ENCODE data around the gene CCSER1.

CCSER1 gene

GRCh38 chr4:90187148-90187884 lies 60.1 kb downstream of the CCSER1 start:
- Histone ChIP-seq H3K4me3 (ENCODE audit: insufficient read depth, low read length, poor library complexity, severe bottlenecking) (no peak overlapping the region), H3F3A (ENCODE audit: insufficient read depth) (no peaks in the 10 kb centered on the region), H3K36me3 (ENCODE audit: low read length) (no peaks in the 10 kb centered on the region), H3K27ac (ENCODE audit: low read depth, low read length) (no peak overlapping the region), H2AFZ (ENCODE audit: low read depth, low read length, severe bottlenecking) (no peak overlapping the region), H4K20me1 (ENCODE audit: low read depth, low read length) (no peaks in the 10 kb centered on the region), H3K4me2 (ENCODE audit: low read depth, low read length, poor library complexity, severe bottlenecking) (no peak overlapping the region), H3K9me3 (ENCODE audit: insufficient read depth, low read length) (no peaks in the 10 kb centered on the region), H3K27me3 (ENCODE audit: low read length) (no peaks in the 10 kb centered on the region), H3K79me2 (ENCODE audit: insufficient read depth, low read length) (no peaks in the 10 kb centered on the region), H3K9ac (ENCODE audit: low read length) (no peak overlapping the region), H3K9me2 (replicated peaks; ENCODE audit: insufficient read depth, low read length) (no peaks in the 10 kb centered on the region)
- TF ChIP-seq, protein P1, sequence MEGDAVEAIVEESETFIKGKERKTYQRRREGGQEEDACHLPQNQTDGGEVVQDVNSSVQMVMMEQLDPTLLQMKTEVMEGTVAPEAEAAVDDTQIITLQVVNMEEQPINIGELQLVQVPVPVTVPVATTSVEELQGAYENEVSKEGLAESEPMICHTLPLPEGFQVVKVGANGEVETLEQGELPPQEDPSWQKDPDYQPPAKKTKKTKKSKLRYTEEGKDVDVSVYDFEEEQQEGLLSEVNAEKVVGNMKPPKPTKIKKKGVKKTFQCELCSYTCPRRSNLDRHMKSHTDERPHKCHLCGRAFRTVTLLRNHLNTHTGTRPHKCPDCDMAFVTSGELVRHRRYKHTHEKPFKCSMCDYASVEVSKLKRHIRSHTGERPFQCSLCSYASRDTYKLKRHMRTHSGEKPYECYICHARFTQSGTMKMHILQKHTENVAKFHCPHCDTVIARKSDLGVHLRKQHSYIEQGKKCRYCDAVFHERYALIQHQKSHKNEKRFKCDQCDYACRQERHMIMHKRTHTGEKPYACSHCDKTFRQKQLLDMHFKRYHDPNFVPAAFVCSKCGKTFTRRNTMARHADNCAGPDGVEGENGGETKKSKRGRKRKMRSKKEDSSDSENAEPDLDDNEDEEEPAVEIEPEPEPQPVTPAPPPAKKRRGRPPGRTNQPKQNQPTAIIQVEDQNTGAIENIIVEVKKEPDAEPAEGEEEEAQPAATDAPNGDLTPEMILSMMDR (IDR thresholded peaks at IDR 0.05; ENCODE audit: insufficient read depth, low read length, poor library complexity, severe bottlenecking): no peak
- TF ChIP-seq EZH2phosphoT487 (conservative IDR thresholded peaks at IDR 0.05; ENCODE audit: low read length): no peak

DNA sequence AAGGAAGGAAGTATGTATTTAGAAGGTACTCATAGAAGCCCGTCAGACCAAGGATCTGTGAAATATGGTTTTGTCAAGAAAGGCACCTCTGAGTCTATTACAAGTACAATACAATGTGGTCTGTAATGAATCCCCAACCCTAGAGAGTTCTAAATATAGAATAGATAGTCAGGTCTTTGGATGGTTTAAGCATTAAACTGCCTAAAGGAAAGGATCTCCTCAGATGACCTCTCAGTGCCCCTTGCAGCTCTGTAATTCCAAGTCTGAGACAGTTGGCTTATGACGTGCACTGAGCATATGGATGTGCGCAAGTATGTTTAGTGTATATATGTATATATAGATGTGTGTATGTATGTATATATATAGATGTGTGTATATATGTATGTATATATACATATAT lies 62.0 kb downstream of the CCSER1 start:
- Histone ChIP-seq H3K9me2 (replicated peaks; ENCODE audit: insufficient read depth, low read length) (no peaks in the 10 kb centered on the region), H3K27me3 (ENCODE audit: low read length) (no peaks in the 10 kb centered on the region), H3K9me3 (ENCODE audit: insufficient read depth, low read length) (no peaks in the 10 kb centered on the region), H3F3A (ENCODE audit: insufficient read depth) (no peaks in the 10 kb centered on the region), H2AFZ (ENCODE audit: low read depth, low read length, severe bottlenecking) (no peak overlapping the region), H3K79me2 (ENCODE audit: insufficient read depth, low read length) (no peaks in the 10 kb centered on the region), H3K4me2 (ENCODE audit: low read depth, low read length, poor library complexity, severe bottlenecking) (no peak overlapping the region), H3K27ac (ENCODE audit: low read depth, low read length) (no peak overlapping the region), H4K20me1 (ENCODE audit: low read depth, low read length) (no peaks in the 10 kb centered on the region), H3K36me3 (ENCODE audit: low read length) (no peaks in the 10 kb centered on the region), H3K4me3 (ENCODE audit: insufficient read depth, low read length, poor library complexity, severe bottlenecking) (no peak overlapping the region), H3K9ac (ENCODE audit: low read length) (no peak overlapping the region)
- TF ChIP-seq, protein P1 (IDR thresholded peaks at IDR 0.05; ENCODE audit: insufficient read depth, low read length, poor library complexity, severe bottlenecking): no peak
- TF ChIP-seq EZH2phosphoT487 (conservative IDR thresholded peaks at IDR 0.05; ENCODE audit: low read length): no peak

DNA sequence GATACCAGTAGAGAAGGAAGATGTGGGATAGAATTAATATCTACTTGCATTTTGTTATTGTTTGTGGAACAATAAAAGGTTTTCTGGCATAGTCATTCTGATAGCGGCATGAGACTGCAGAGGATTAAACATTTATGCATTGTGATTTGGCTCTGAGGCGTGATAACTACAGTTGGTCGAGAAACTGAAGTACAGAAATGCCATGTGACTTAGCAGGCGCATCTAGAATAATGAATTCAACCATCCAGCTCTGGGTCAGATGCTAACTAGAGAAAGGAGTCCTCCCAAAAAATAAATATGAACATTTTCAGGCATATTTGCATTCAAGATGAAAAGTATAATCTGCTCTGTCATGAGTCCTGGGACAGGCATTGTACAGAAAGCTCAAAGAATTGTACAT lies 62.8 kb downstream of the CCSER1 start:
- TF ChIP-seq, protein P1 (IDR thresholded peaks at IDR 0.05; ENCODE audit: insufficient read depth, low read length, poor library complexity, severe bottlenecking): no peak
- TF ChIP-seq EZH2phosphoT487 (conservative IDR thresholded peaks at IDR 0.05; ENCODE audit: low read length): no peak
- Histone ChIP-seq H3K9me2 (replicated peaks; ENCODE audit: insufficient read depth, low read length) (no peaks in the 10 kb centered on the region), H3K27me3 (ENCODE audit: low read length) (no peaks in the 10 kb centered on the region), H3K4me3 (ENCODE audit: insufficient read depth, low read length, poor library complexity, severe bottlenecking) (no peak overlapping the region), H2AFZ (ENCODE audit: low read depth, low read length, severe bottlenecking) (no peak overlapping the region), H4K20me1 (ENCODE audit: low read depth, low read length) (no peaks in the 10 kb centered on the region), H3K4me2 (ENCODE audit: low read depth, low read length, poor library complexity, severe bottlenecking) (no peak overlapping the region), H3K79me2 (ENCODE audit: insufficient read depth, low read length) (no peaks in the 10 kb centered on the region), H3K36me3 (ENCODE audit: low read length) (no peaks in the 10 kb centered on the region), H3F3A (ENCODE audit: insufficient read depth) (no peaks in the 10 kb centered on the region), H3K27ac (ENCODE audit: low read depth, low read length) (no peak overlapping the region), H3K9me3 (ENCODE audit: insufficient read depth, low read length) (no peaks in the 10 kb centered on the region), H3K9ac (ENCODE audit: low read length) (no peak overlapping the region)

Measured in SU-DHL-6 (cell line).